ENCODE data around the gene ALDH1B1. TPM values are rescaled to one million over a fixed set of nuclear protein-coding genes. Genes with fewer than 3 reads are reported as not detected.
A peak's percentile ranks its signal among the peaks of the same experiment; 100 is the strongest.

Gene ALDH1B1
- polyA plus RNA-seq, 1 of the 3 experiments (the other 2 are of a cell fraction): 16.5 TPM

- H3K4me2 ChIP-seq: no peak overlapping the region
- WGBS (ENCODE audit: low lambda C conversion rate): 68% methylated on average over 6 of the region's 7 CpGs
- POLR2A ChIA-PET: interaction anchor here (0.8 to 1.4 kb wide), 3 partner anchors 30 to 198 kb away, joined by 3 to 5 read pairs (median 3); partner anchors contain the start of genes ALDH1B1 and ANKRD18A
- peaks cover 3 to 57% of the 10 kb centered on the region in 2 experiments; a peak in 2 of 4 replicates for H3K4me1 ChIP-seq (ENCODE audit: control insufficient read depth in 1 of 2, insufficient read depth in 2 of 2, low read depth in 1 of 2, low read length in 1 of 2)
- H3K79me2 ChIP-seq (ENCODE audit: insufficient read depth): no peaks in the 10 kb centered on the region
- TF ChIP-seq NRF1 (IDR thresholded peaks at IDR 0.05; ENCODE audit: low read depth, low read length) (no peak), RAD21 (IDR thresholded peaks at IDR 0.05; ENCODE audit: low read length) (0 out of 2 replicates have a peak, but pooled peaks have one; percentile 15)
- H2AFZ ChIP-seq (ENCODE audit: low read depth): no peak overlapping the region
- H3K27me3 ChIP-seq (ENCODE audit: insufficient read depth): peaks cover 56% of the 10 kb centered on the region
- no peaks in the 10 kb centered on the region for H3K9me3 ChIP-seq
- no peaks in the 10 kb centered on the region for H3F3A ChIP-seq (replicated peaks; ENCODE audit: insufficient read depth)
- DNase-seq: peak; percentile 44
- H3K9me2 ChIP-seq: no peaks in the 10 kb centered on the region
- no peaks in the 10 kb centered on the region for H4K20me1 ChIP-seq (ENCODE audit: insufficient read depth)
- H3K9ac ChIP-seq: no peak overlapping the region
- peak overlapping the region in 1 of 2 experiments; percentile 56; a peak in 2 of 4 replicates for H3K4me3 ChIP-seq (ENCODE audit: low read depth in 2 of 2, low read length in 1 of 2)
- CTCF ChIA-PET: interaction anchor here (0.7 to 10.2 kb wide), 5 partner anchors 10 to 509 kb away, joined by 3 to 93 read pairs (median 4); partner anchors contain the start of gene ALDH1B1
- peak overlapping the region; percentile 24 to 100; a peak in 3 of 4 replicates for H3K27ac ChIP-seq (ENCODE audit: low read depth in 2 of 2, low read length in 1 of 2)
- H3K36me3 ChIP-seq (replicated peaks in 1 of 2; ENCODE audit: control insufficient read depth in 1 of 2, insufficient read depth in 2 of 2, low read length in 1 of 2): no peaks in the 10 kb centered on the region
These were observed 30.2 kb downstream of the ALDH1B1 start for GRCh38 chr9:38422555-38423260.

DNA sequence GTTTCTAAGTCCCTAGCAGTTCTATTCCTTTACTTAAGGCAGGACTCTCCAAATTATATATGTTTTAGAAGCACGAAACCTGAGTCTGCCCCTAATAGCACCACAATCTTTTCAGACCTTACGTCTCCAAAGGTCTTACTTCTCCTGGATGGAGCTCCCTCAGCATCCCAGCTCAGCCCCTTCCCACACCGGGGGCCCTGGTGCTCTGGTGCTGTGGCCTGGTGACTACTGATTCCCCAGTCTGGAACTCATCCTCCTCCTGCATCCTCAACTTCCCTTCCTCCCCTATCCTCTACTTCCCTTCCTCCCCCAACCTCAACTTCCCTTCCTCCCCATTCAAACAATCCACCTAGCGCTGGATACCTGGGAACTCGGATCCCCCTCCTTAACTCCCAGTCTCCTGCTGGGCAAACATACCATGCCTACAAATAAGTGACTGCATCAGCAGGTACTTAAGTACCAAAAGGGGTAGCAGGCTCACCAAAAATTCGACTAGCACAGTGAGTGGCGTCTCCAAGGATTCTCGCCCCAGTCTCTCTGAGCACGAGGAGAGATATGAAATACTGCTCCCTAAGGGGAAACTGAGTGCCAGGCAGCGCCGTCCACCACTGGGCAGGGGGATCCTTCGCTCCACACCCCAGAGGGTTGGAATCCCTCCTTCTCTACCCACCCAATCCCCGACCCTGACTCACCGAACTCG lies 30.9 kb downstream of the ALDH1B1 start:
- H3K4me3 ChIP-seq (ENCODE audit: low read depth in 2 of 2, low read length in 1 of 2): peak overlapping the region in 1 of 2 experiments; percentile 56; a peak in 2 of 4 replicates
- peaks cover 52% of the 10 kb centered on the region for H3K27me3 ChIP-seq (ENCODE audit: insufficient read depth)
- no peak overlapping the region for H2AFZ ChIP-seq (ENCODE audit: low read depth)
- no peak for TF ChIP-seq MAX (IDR thresholded peaks at IDR 0.05; ENCODE audit: low read depth)
- no peak for TF ChIP-seq SIN3A (IDR thresholded peaks at IDR 0.05; ENCODE audit: borderline replicate concordance, low read depth, low read length)
- TF ChIP-seq, protein P1, sequence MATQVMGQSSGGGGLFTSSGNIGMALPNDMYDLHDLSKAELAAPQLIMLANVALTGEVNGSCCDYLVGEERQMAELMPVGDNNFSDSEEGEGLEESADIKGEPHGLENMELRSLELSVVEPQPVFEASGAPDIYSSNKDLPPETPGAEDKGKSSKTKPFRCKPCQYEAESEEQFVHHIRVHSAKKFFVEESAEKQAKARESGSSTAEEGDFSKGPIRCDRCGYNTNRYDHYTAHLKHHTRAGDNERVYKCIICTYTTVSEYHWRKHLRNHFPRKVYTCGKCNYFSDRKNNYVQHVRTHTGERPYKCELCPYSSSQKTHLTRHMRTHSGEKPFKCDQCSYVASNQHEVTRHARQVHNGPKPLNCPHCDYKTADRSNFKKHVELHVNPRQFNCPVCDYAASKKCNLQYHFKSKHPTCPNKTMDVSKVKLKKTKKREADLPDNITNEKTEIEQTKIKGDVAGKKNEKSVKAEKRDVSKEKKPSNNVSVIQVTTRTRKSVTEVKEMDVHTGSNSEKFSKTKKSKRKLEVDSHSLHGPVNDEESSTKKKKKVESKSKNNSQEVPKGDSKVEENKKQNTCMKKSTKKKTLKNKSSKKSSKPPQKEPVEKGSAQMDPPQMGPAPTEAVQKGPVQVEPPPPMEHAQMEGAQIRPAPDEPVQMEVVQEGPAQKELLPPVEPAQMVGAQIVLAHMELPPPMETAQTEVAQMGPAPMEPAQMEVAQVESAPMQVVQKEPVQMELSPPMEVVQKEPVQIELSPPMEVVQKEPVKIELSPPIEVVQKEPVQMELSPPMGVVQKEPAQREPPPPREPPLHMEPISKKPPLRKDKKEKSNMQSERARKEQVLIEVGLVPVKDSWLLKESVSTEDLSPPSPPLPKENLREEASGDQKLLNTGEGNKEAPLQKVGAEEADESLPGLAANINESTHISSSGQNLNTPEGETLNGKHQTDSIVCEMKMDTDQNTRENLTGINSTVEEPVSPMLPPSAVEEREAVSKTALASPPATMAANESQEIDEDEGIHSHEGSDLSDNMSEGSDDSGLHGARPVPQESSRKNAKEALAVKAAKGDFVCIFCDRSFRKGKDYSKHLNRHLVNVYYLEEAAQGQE (IDR thresholded peaks at IDR 0.05; ENCODE audit: low read depth, low read length): no peak
- TF ChIP-seq, protein P2, sequence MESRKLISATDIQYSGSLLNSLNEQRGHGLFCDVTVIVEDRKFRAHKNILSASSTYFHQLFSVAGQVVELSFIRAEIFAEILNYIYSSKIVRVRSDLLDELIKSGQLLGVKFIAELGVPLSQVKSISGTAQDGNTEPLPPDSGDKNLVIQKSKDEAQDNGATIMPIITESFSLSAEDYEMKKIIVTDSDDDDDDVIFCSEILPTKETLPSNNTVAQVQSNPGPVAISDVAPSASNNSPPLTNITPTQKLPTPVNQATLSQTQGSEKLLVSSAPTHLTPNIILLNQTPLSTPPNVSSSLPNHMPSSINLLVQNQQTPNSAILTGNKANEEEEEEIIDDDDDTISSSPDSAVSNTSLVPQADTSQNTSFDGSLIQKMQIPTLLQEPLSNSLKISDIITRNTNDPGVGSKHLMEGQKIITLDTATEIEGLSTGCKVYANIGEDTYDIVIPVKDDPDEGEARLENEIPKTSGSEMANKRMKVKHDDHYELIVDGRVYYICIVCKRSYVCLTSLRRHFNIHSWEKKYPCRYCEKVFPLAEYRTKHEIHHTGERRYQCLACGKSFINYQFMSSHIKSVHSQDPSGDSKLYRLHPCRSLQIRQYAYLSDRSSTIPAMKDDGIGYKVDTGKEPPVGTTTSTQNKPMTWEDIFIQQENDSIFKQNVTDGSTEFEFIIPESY (IDR thresholded peaks at IDR 0.05; ENCODE audit: borderline replicate concordance, low read depth): no peak
- TF ChIP-seq CHD2 (IDR thresholded peaks at IDR 0.05; ENCODE audit: low read length, partially characterized antibody): no peak
- no peak for TF ChIP-seq FOXM1 (IDR thresholded peaks at IDR 0.05; ENCODE audit: low read depth)
- no peak for TF ChIP-seq GABPA (IDR thresholded peaks at IDR 0.05; ENCODE audit: low read depth)
- TF ChIP-seq, protein P3, sequence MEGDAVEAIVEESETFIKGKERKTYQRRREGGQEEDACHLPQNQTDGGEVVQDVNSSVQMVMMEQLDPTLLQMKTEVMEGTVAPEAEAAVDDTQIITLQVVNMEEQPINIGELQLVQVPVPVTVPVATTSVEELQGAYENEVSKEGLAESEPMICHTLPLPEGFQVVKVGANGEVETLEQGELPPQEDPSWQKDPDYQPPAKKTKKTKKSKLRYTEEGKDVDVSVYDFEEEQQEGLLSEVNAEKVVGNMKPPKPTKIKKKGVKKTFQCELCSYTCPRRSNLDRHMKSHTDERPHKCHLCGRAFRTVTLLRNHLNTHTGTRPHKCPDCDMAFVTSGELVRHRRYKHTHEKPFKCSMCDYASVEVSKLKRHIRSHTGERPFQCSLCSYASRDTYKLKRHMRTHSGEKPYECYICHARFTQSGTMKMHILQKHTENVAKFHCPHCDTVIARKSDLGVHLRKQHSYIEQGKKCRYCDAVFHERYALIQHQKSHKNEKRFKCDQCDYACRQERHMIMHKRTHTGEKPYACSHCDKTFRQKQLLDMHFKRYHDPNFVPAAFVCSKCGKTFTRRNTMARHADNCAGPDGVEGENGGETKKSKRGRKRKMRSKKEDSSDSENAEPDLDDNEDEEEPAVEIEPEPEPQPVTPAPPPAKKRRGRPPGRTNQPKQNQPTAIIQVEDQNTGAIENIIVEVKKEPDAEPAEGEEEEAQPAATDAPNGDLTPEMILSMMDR (IDR thresholded peaks at IDR 0.05): no peak
- no peak for TF ChIP-seq EZH2phosphoT487 (IDR thresholded peaks at IDR 0.05; ENCODE audit: borderline replicate concordance, low read depth)
- TF ChIP-seq YY1 (IDR thresholded peaks at IDR 0.05; ENCODE audit: low read depth): no peak
- TF ChIP-seq EP300 (IDR thresholded peaks at IDR 0.05; ENCODE audit: borderline replicate concordance in 1 of 2, low read depth in 1 of 2, low read length in 1 of 2): no peak
- no peak for TF ChIP-seq TEAD4 (IDR thresholded peaks at IDR 0.05; ENCODE audit: borderline replicate concordance, insufficient read depth)
- no peak for TF ChIP-seq JUND (IDR thresholded peaks at IDR 0.05)

More for the DNA sequence above, 30.9 kb downstream of the ALDH1B1 start:
- H3K9ac ChIP-seq: no peak overlapping the region
- POLR2A ChIA-PET: interaction anchor here (0.8 kb wide), 1 partner anchor 30 kb away, joined by 5 read pairs; the partner anchor contains the start of gene ALDH1B1
- H3K9me2 ChIP-seq: no peaks in the 10 kb centered on the region
- no peaks in the 10 kb centered on the region for H3K79me2 ChIP-seq (ENCODE audit: insufficient read depth)
- no peaks in the 10 kb centered on the region for H3K36me3 ChIP-seq (replicated peaks in 1 of 2; ENCODE audit: control insufficient read depth in 1 of 2, insufficient read depth in 2 of 2, low read length in 1 of 2)
- peak overlapping the region in 1 of 2 experiments; percentile 100; a peak in 2 of 4 replicates for H3K27ac ChIP-seq (ENCODE audit: low read depth in 2 of 2, low read length in 1 of 2)
- CTCF ChIA-PET: interaction anchor here (0.7 to 10.2 kb wide), 4 partner anchors 9 to 510 kb away, joined by 3 to 93 read pairs (median 4); partner anchors contain the start of gene ALDH1B1
- DNase-seq: peak; percentile 40
- H4K20me1 ChIP-seq (ENCODE audit: insufficient read depth): no peaks in the 10 kb centered on the region
- no peaks in the 10 kb centered on the region for H3F3A ChIP-seq (replicated peaks; ENCODE audit: insufficient read depth)
- H3K4me1 ChIP-seq (ENCODE audit: control insufficient read depth in 1 of 2, insufficient read depth in 2 of 2, low read depth in 1 of 2, low read length in 1 of 2): peaks cover 3 to 50% of the 10 kb centered on the region in 2 experiments; a peak in 2 of 4 replicates
- WGBS (ENCODE audit: low lambda C conversion rate): 54% methylated on average over 12 of the region's 15 CpGs
- no peaks in the 10 kb centered on the region for H3K9me3 ChIP-seq
- H3K4me2 ChIP-seq: no peak overlapping the region
